ENCODE results near the gene P2RY8. TPM values are rescaled to one million over a fixed set of nuclear protein-coding genes. Genes with fewer than 3 reads are reported as not detected.
A peak's percentile ranks its signal among the peaks of the same experiment; 100 is the strongest.

P2RY8 gene
- total RNA-seq, 1 experiment from 2014 or later: not detected

- H3K27ac Mint-ChIP-seq (ENCODE audit: unreplicated experiment): no peak overlapping the region
- Histone ChIP-seq H3K4me3 (ENCODE audit: low read depth, low read length) (no peak overlapping the region), H3K4me1 (no peaks in the 10 kb centered on the region), H3K36me3 (ENCODE audit: control insufficient read depth, insufficient read depth, low read length) (no peaks in the 10 kb centered on the region), H3K9me3 (peaks cover 6% of the 10 kb centered on the region), H3K27me3 (replicated peaks; ENCODE audit: control insufficient read depth, insufficient read depth, low read length) (no peaks in the 10 kb centered on the region)
- H3K4me1 Mint-ChIP-seq (ENCODE audit: low read depth, unreplicated experiment): no peaks in the 10 kb centered on the region
- CTCF ChIA-PET: no interaction called here
- DNase-seq: peak in 1 of 2 experiments; percentile 9
- H3K4me3 Mint-ChIP-seq (ENCODE audit: unreplicated experiment): no peak overlapping the region
- TF ChIP-seq CTCF (IDR thresholded peaks at IDR 0.05; ENCODE audit: insufficient read depth in 1 of 2, low read depth in 1 of 2, low read length in 1 of 2, severe bottlenecking in 1 of 2, unreplicated experiment in 1 of 2): no peak
- H3K27me3 Mint-ChIP-seq (ENCODE audit: insufficient read depth, unreplicated experiment): peaks cover 10% of the 10 kb centered on the region
- H3K9me3 Mint-ChIP-seq (ENCODE audit: unreplicated experiment): peaks cover 14% of the 10 kb centered on the region
- POLR2A ChIA-PET: no interaction called here
- H3K36me3 Mint-ChIP-seq (ENCODE audit: insufficient read depth, unreplicated experiment): no peaks in the 10 kb centered on the region
- intact Hi-C loops (cut with micrococcal nuclease; ENCODE audit: unreplicated experiment): no loop called here
- no TSS peak for BruUV-seq (replicated peaks)
These were observed 74.3 kb downstream of the P2RY8 start for GRCh38 chrX:1462596-1463251.

- intact Hi-C loops (cut with micrococcal nuclease; ENCODE audit: unreplicated experiment): no loop called here
- BruUV-seq (replicated peaks): no TSS peak
These were observed 74.9 kb downstream of the P2RY8 start for GRCh38 chrX:1462110-1462509.

GRCh38 chrX:1455948-1456280, 81.1 kb downstream of the P2RY8 start:
- no peak for TF ChIP-seq CTCF (IDR thresholded peaks at IDR 0.05; ENCODE audit: insufficient read depth in 1 of 2, low read depth in 1 of 2, low read length in 1 of 2, severe bottlenecking in 1 of 2, unreplicated experiment in 1 of 2)
- H3K27me3 ChIP-seq (replicated peaks; ENCODE audit: control insufficient read depth, insufficient read depth, low read length): no peaks in the 10 kb centered on the region
- H3K27ac Mint-ChIP-seq (ENCODE audit: unreplicated experiment): no peak overlapping the region
- intact Hi-C loops (cut with micrococcal nuclease; ENCODE audit: unreplicated experiment): loop anchor here (10.0 kb wide), 1 partner anchor 1169 kb away; no protein-coding TSS in a partner anchor
- no peaks in the 10 kb centered on the region for H3K4me1 Mint-ChIP-seq (ENCODE audit: low read depth, unreplicated experiment)
- ChIA-PET CTCF (no interaction called here), POLR2A (no interaction called here)
- H3K36me3 Mint-ChIP-seq (ENCODE audit: insufficient read depth, unreplicated experiment): peaks cover 12% of the 10 kb centered on the region
- no TSS peak for BruUV-seq (replicated peaks)
- H3K36me3 ChIP-seq (ENCODE audit: control insufficient read depth, insufficient read depth, low read length): no peaks in the 10 kb centered on the region
- DNase-seq: peak in 1 of 2 experiments; percentile 12
- H3K9me3 ChIP-seq: peaks cover 6% of the 10 kb centered on the region
- H3K9me3 Mint-ChIP-seq (ENCODE audit: unreplicated experiment): no peaks in the 10 kb centered on the region
- H3K4me3 Mint-ChIP-seq (ENCODE audit: unreplicated experiment): no peak overlapping the region
- H3K4me3 ChIP-seq (ENCODE audit: low read depth, low read length): no peak overlapping the region
- H3K4me1 ChIP-seq: no peaks in the 10 kb centered on the region
- peaks cover 2% of the 10 kb centered on the region for H3K27me3 Mint-ChIP-seq (ENCODE audit: insufficient read depth, unreplicated experiment)

More at GRCh38 chrX:1462110-1462509, 74.9 kb downstream of the P2RY8 start:
- CTCF ChIA-PET: no interaction called here
- no peaks in the 10 kb centered on the region for H3K36me3 ChIP-seq (ENCODE audit: control insufficient read depth, insufficient read depth, low read length)
- POLR2A ChIA-PET: no interaction called here
- H3K9me3 ChIP-seq: peaks cover 6% of the 10 kb centered on the region
- H3K9me3 Mint-ChIP-seq (ENCODE audit: unreplicated experiment): peaks cover 14% of the 10 kb centered on the region
- H3K4me1 ChIP-seq: no peaks in the 10 kb centered on the region
- TF ChIP-seq CTCF (IDR thresholded peaks at IDR 0.05; ENCODE audit: insufficient read depth in 1 of 2, low read depth in 1 of 2, low read length in 1 of 2, severe bottlenecking in 1 of 2, unreplicated experiment in 1 of 2): no peak
- no peak overlapping the region for H3K4me3 Mint-ChIP-seq (ENCODE audit: unreplicated experiment)
- no peaks in the 10 kb centered on the region for H3K4me1 Mint-ChIP-seq (ENCODE audit: low read depth, unreplicated experiment)
- H3K27ac Mint-ChIP-seq (ENCODE audit: unreplicated experiment): no peak overlapping the region
- DNase-seq: no peak
- peaks cover 6% of the 10 kb centered on the region for H3K27me3 Mint-ChIP-seq (ENCODE audit: insufficient read depth, unreplicated experiment)
- no peaks in the 10 kb centered on the region for H3K27me3 ChIP-seq (replicated peaks; ENCODE audit: control insufficient read depth, insufficient read depth, low read length)
- no peaks in the 10 kb centered on the region for H3K36me3 Mint-ChIP-seq (ENCODE audit: insufficient read depth, unreplicated experiment)
- no peak overlapping the region for H3K4me3 ChIP-seq (ENCODE audit: low read depth, low read length)
